Keratinocyte (primary cell): ENCODE results near the gene SYMPK.
A peak's percentile ranks its signal among the peaks of the same experiment; 100 is the strongest.

Source experiments
- EZH2 ChIP-seq: IDR thresholded peaks from one replicate; pipeline ENCODE4 v1.6.1; 2012; ENCODE audit warnings: inconsistent platforms, mild to moderate bottlenecking, low read length, moderate library complexity
- TF ChIP-seq, protein P1 (sequence below), 3 experiments: IDR thresholded peaks in 1 of 3; conservative IDR thresholded peaks in 1 of 3; optimal IDR thresholded peaks in 1 of 3; 2 replicates in 2 of 3; 3 replicates in 1 of 3; pipeline versions ENCODE3 to v1.5.1; 2011; ENCODE audit warnings: low read length in 3 of 3, mild to moderate bottlenecking in 3 of 3, moderate library complexity in 2 of 3, control low read depth in 1 of 3, inconsistent platforms in 1 of 3; ENCODE audit not compliant: insufficient read depth in 2 of 3; ENCODE audit errors: extremely low read depth in 1 of 3

DNA sequence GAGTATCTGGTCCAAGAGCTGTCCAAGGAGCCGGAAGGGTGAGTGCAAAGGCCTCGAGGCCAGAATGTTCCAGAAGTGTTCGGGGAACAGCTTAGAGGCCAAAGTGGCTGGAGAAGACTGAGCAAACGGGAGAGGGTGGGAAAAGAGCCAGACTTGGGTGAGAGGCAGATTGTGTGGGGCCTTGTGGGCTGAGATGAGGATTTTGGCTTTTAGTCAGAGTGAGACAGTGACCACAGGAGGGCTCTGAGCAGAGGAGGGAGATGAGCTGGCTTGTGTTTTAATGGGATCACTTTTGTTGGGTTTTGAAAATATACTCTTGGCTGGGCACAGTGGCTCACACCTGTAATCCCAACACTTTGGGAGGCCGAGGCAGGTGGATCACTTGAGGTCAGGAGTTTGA is 46.0 kb upstream of the SYMPK start:
- TF ChIP-seq, protein P1, sequence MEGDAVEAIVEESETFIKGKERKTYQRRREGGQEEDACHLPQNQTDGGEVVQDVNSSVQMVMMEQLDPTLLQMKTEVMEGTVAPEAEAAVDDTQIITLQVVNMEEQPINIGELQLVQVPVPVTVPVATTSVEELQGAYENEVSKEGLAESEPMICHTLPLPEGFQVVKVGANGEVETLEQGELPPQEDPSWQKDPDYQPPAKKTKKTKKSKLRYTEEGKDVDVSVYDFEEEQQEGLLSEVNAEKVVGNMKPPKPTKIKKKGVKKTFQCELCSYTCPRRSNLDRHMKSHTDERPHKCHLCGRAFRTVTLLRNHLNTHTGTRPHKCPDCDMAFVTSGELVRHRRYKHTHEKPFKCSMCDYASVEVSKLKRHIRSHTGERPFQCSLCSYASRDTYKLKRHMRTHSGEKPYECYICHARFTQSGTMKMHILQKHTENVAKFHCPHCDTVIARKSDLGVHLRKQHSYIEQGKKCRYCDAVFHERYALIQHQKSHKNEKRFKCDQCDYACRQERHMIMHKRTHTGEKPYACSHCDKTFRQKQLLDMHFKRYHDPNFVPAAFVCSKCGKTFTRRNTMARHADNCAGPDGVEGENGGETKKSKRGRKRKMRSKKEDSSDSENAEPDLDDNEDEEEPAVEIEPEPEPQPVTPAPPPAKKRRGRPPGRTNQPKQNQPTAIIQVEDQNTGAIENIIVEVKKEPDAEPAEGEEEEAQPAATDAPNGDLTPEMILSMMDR (optimal IDR thresholded peaks at IDR 0.05 in 1 of 3, IDR thresholded peaks at IDR 0.05 in 1 of 3, conservative IDR thresholded peaks at IDR 0.05 in 1 of 3; ENCODE audit: extremely low read depth in 1 of 3, insufficient read depth in 2 of 3, low read length in 3 of 3): peak in 1 of 3 experiments; percentile 57
- no peak for TF ChIP-seq EZH2
